Mammary epithelial cell (primary cell): ENCODE data around the gene PRMT6.

Experiments
- CTCF ChIP-seq, 2 donors: IDR thresholded peaks in 1 of 2; conservative IDR thresholded peaks in 1 of 2; 2 replicates each; pipeline ENCODE4 v1.5.1; 2011 to 2012; ENCODE audit warnings: inconsistent platforms in 2 of 2, low read length in 2 of 2, mild to moderate bottlenecking in 2 of 2, control low read depth in 1 of 2, low read depth in 1 of 2; ENCODE audit not compliant: insufficient read depth in 1 of 2; ENCODE audit errors: extremely low read depth in 1 of 2
- EZH2 ChIP-seq: IDR thresholded peaks from 2 replicates; pipeline ENCODE4 v1.6.1; 2012; ENCODE audit warnings: low read length, inconsistent platforms, borderline replicate concordance

- TF ChIP-seq CTCF (conservative IDR thresholded peaks at IDR 0.05 in 1 of 2, IDR thresholded peaks at IDR 0.05 in 1 of 2; ENCODE audit: extremely low read depth in 1 of 2, insufficient read depth in 1 of 2, low read depth in 1 of 2, low read length in 2 of 2) (peak in 1 of 2 donors; percentile 11), EZH2 (no peak)
These were observed at the start of gene PRMT6 for GRCh38 chr1:107056426-107057196.
